ENCODE measurements around the gene GPC6. TPM values are rescaled to one million over a fixed set of nuclear protein-coding genes. Genes with fewer than 3 reads are reported as not detected.
A peak's percentile ranks its signal among the peaks of the same experiment; 100 is the strongest.

The GPC6 gene
- total RNA-seq, 1 donor from 2014 or later = 20.1 TPM

DNA sequence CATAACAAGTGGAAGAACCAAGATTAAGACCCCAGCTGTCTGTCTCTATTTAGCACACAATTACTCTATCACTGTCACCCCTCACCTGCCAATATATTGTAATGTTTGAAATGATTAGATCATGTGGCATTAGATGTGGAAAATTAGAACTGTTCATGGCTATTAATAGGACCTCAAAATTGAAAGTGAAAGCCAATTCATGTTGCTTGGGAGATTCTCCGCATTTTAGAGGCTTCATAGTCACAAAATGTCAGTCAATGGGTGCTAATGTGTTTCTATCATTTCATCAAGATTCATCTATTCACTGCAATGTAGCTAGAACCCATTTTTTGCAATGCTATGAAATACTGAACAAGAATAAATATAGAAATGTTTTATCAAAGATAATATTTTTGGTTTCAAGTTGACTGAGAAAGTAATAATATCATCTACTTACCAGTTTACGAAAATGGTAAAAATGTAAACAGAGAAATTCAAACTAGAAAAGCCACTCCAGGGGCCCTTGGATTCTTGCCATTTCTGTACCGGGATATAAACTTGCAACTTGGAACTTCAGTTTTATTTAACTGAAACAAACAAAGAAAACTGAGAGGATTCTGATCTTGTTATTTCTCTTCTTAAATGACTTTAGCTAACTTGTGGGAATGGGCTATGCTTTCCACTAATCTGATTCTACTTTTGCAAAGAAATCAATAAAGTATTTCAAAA lies 864.3 kb downstream of the GPC6 start:
- peak; percentile 42 for DNase-seq (ENCODE audit: low read depth)

- peak; percentile 18 for DNase-seq (ENCODE audit: low read depth)
Observed at GRCh38 chr13:94093652-94094315, 867.2 kb downstream of the GPC6 start.

- DNase-seq (ENCODE audit: low read depth) = no peak
Observed at GRCh38 chr13:94109715-94110374, 883.2 kb downstream of the GPC6 start.

- DNase-seq (ENCODE audit: low read depth) = peak; percentile 90
Observed at GRCh38 chr13:94112227-94112626, 885.6 kb downstream of the GPC6 start.

- no peak for DNase-seq (ENCODE audit: low read depth)
Observed at GRCh38 chr13:94112731-94113130, 886.1 kb downstream of the GPC6 start.

GRCh38 chr13:94113245-94113644 lies 886.6 kb downstream of the GPC6 start:
- no peak for DNase-seq (ENCODE audit: low read depth)

DNA sequence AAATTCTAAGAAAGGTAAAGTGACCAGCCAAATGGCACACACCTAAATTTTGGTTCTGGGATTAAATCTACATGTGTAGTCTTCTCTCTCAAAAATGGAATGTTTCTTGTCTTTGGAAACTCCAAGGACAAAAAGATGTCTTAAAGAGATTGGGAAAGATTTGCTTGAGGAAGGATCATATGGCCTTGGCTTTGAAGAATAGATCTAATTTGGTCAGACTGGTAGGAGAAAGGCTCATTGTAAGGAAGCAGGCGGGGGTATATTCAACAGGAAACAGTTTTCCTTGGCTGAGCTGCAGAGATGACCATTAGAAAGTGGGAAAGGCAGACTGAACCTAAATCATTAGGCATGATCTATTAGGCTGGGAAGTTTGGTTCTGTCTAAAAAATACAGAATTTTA lies 887.6 kb downstream of the GPC6 start:
- no peak for DNase-seq (ENCODE audit: low read depth)

GRCh38 chr13:94115054-94115453 lies 888.4 kb downstream of the GPC6 start:
- no peak for DNase-seq (ENCODE audit: low read depth)

DNA sequence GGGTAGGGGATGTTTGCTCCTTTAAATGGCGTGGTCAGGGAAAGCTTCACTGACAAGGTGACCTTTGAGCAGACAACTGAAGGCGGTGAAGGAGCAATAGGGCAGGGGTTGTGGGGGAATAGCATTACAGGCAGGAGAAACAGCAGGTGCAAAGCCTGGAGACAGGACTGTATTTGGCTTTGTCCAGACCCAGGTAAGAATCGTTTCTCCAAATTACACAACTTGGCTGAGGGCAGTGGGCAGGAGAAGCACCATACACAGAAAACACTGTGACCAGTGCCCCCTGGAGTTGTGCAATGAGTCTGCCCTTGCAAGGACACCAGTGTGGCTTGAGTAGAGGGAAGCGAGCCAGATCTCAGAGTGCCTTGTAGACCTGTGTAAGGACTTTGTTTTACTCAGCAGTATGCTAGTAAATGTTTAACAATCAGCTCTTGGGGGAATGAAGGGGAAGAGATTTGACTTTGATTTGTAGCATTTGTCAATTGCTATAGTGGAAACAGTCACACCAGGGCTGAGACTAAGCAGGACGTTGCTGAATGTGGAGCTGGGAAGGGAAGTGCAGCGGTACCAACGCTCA lies 892.8 kb downstream of the GPC6 start:
- no peak for DNase-seq (ENCODE audit: low read depth)

DNA sequence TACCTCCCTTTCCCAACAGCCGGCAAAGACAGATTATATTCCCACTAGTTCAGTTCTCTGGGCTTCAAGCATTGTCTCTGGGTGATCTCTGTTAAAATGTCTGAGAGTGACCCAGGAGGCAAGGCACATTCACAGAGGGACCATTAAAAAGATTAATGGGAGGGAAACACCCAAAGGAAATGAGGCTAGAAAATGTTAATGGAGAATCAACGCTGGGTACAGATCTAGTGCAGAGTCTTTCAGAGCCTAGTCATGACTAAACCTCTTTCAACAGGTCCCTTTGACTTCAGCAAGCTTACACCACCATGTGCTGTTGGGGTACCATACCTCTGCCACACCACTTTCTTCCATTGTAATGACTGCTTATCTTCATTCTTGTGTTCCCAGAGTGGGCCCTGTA lies 894.3 kb downstream of the GPC6 start:
- no peak for DNase-seq (ENCODE audit: low read depth)

DNA sequence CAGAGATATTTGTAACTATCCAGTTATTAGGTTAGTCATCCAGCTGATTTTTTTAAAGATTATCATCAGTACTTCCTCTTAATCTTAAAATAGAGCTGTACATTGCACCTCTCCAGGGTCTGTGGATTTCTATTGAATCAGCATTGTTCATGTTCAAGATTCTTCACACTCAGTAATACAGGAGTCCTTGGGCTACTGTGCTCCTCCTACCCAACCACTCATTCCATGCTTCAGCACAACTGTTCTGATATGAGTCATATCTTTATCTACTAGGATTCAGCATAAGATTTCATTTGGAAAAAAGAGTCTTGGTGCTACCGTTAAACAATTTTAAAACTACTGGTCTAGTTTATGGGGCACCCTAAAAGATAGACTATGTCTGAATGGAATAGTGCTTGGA lies 895.1 kb downstream of the GPC6 start:
- peak; percentile 66 for DNase-seq (ENCODE audit: low read depth)

GRCh38 chr13:94122300-94122915 lies 895.8 kb downstream of the GPC6 start:
- DNase-seq (ENCODE audit: low read depth) = no peak

GRCh38 chr13:94123557-94123956 lies 897.0 kb downstream of the GPC6 start:
- DNase-seq (ENCODE audit: low read depth) = no peak

GRCh38 chr13:94128430-94128829 lies 901.8 kb downstream of the GPC6 start:
- DNase-seq (ENCODE audit: low read depth) = peak; percentile 31

DNA sequence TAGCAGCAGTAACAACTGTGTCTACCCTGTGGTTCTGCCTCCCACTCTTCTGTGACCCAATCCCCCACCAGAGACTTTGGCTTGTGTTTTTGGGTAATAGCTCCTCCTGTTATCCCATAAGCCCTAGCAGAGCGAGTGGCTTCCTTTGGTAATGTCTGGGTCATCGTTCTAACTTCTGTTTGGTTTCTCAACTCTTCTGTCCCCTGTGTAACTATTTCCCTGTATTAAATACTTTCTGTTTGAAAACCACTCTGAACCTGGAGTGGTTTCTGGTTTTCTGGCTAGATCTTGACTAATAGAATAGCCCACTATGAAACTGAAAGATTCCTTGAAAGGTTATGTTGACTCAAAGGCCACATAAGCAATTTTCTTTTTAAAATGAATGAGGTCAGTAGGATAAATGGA lies 902.9 kb downstream of the GPC6 start:
- no peak for DNase-seq (ENCODE audit: low read depth)

DNA sequence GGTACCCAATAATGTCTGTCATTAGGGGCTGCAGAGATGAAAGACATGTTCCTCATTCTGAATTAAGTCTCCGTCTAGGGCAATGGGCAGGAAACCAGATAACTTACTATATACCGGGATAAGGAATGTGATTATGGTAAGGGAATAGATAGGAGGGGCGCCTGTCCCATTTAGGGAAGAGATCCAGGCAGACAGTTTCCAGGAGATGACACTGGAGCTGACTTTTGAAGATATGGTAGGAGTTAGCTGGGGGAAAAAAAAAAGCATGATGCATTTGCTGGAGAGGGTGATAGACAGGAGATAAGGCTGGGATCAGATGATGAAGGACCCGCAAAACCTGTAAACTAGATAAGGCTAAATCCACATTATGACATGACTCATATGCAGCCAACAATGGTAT lies 912.2 kb downstream of the GPC6 start:
- DNase-seq (ENCODE audit: low read depth) = no peak

DNA sequence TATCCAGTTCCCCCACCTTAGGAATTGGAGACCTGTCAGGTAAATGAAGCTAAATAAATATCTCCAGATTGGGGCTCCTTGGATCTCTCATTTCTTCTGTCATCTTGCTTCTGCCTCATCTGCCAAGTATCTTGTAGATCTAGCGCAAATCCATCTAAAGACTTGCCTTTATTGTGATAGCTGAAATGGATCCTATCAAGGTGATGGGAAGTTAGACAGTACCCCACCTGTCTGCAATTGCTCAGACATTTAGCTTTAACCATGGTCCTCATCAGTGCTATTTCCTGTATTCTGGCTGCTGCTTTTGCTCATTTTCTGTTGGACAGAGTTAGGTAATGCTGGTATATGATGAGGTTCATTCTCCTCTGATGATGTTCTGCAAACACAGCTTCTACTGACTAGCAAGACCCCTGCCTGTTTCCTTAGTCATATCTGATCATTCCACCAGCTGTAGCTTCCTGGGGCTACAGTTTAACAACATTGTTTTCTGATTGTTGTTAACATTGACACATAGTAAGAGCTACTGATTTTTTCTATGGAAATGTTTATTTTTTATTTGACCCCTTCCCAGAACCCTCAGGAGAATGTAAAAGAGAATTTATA lies 912.9 kb downstream of the GPC6 start:
- no peak for DNase-seq (ENCODE audit: low read depth)

DNA sequence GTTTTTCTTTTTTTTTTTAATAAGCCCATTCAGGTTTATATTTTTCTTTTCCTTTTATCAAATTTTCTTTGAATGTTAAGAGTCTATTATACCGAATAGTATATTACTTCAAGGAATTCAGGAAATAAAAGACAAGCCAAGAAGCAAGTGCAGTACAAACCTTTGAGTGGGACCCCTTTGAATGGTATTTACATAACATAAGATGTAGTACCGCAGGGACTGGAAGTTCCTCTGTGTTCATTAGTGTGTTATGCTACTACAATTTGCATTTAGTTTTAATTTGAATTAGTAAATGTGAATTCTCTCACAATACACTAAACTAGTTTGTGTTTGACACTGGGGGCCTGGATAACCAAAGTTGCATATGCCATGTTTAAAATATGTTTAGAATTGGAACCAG lies 913.4 kb downstream of the GPC6 start:
- no peak for DNase-seq (ENCODE audit: low read depth)

GRCh38 chr13:94140511-94140910 lies 913.9 kb downstream of the GPC6 start:
- DNase-seq (ENCODE audit: low read depth) = peak; percentile 49

DNA sequence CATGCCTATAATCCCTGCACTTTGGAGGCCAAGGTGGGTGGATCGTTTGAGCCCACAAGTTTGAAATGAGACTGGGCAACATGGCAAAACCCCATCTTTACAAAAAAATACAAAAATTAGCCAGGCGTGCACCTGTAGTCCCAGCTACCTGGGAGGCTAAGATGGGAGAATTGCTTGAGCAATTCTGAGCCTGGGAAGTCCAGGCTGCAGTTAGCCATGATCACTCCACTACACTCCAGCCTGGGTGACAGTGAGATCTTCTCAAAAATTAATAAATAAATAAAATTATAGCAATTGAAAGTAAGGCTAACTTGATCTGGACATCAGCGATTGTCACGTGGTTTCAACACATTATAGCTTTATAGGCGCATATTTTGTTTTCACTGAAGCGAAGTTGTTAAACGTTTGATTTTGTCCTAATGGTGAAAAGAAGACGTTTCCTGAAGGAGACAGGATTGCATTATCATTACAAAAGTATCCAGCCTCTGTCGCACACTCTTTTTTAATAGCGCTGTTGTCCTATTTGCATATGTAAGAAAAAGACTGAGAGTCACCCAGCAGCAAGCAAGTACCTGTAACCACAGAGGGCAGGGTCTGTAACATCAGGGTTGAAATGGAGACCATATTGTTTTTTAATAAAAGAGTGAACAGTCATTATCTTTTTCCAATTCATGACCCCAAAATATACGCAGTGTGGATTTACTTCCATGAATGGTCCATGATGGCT lies 917.2 kb downstream of the GPC6 start:
- DNase-seq (ENCODE audit: low read depth) = no peak

GRCh38 chr13:94145966-94146365 lies 919.4 kb downstream of the GPC6 start:
- no peak for DNase-seq (ENCODE audit: low read depth)
